ENCODE results near the gene SLC10A2. TPM values are rescaled to one million over a fixed set of nuclear protein-coding genes. Genes with fewer than 3 reads are reported as not detected.

The SLC10A2 gene
- total RNA-seq, 2 donors from 2014 or later: not detected

GRCh38 chr13:103002279-103002678 lies 63.9 kb downstream of the SLC10A2 start:
- intact Hi-C loops (cut with DNase I): no loop called here
- DNase-seq (no peak), ATAC-seq (no peak)
- no peaks in the 10 kb centered on the region for H3K4me1 ChIP-seq
- 9 to 14% methylated on average over 1 of the region's 1 CpG for WGBS, 2 donors
- no peak for TF ChIP-seq CTCF (IDR thresholded peaks at IDR 0.05)
- no peak for TF ChIP-seq POLR2A (IDR thresholded peaks at IDR 0.05)
- H3K36me3 ChIP-seq (replicated peaks in 1 of 2; ENCODE audit: insufficient read depth in 1 of 2, low read depth in 2 of 2): no peaks in the 10 kb centered on the region
- H3K27ac ChIP-seq: no peak overlapping the region
- no peaks in the 10 kb centered on the region for H3K27me3 ChIP-seq
- no peaks in the 10 kb centered on the region for H3K9me3 ChIP-seq
- H3K4me3 ChIP-seq: no peak overlapping the region

- H3K27ac ChIP-seq: no peak overlapping the region
- DNase-seq (no peak), ATAC-seq (no peak)
- H3K27me3 ChIP-seq: no peaks in the 10 kb centered on the region
- H3K4me3 ChIP-seq: no peak overlapping the region
- 53 to 58% methylated on average over 3 of the region's 3 CpGs for WGBS, 2 donors
- TF ChIP-seq CTCF (IDR thresholded peaks at IDR 0.05) (no peak), POLR2A (IDR thresholded peaks at IDR 0.05) (no peak)
- intact Hi-C loops (cut with DNase I): no loop called here
- H3K9me3 ChIP-seq: peaks cover 0 to 5% (median 0%) of the 10 kb centered on the region in 3 donors
- no peaks in the 10 kb centered on the region for H3K36me3 ChIP-seq (replicated peaks in 1 of 2; ENCODE audit: insufficient read depth in 1 of 2, low read depth in 2 of 2)
- no peaks in the 10 kb centered on the region for H3K4me1 ChIP-seq
Observed at GRCh38 chr13:103000157-103000556, 66.1 kb downstream of the SLC10A2 start.

- Histone ChIP-seq H3K27me3 (no peaks in the 10 kb centered on the region), H3K4me3 (no peak overlapping the region)
- TF ChIP-seq CTCF (IDR thresholded peaks at IDR 0.05): no peak
- no peak for TF ChIP-seq POLR2A (IDR thresholded peaks at IDR 0.05)
Observed at GRCh38 chr13:102999499-102999898, 66.7 kb downstream of the SLC10A2 start.

More at GRCh38 chr13:102999499-102999898, 66.7 kb downstream of the SLC10A2 start:
- Histone ChIP-seq H3K36me3 (replicated peaks in 1 of 2; ENCODE audit: insufficient read depth in 1 of 2, low read depth in 2 of 2) (no peaks in the 10 kb centered on the region), H3K4me1 (no peaks in the 10 kb centered on the region), H3K9me3 (peaks cover 0 to 7% (median 0%) of the 10 kb centered on the region in 3 donors), H3K27ac (no peak overlapping the region)
- ATAC-seq: no peak
- 18 to 25% methylated on average over 2 of the region's 2 CpGs for WGBS, 2 donors
- intact Hi-C loops (cut with DNase I): no loop called here
- DNase-seq: no peak

Other genes starting within 250 kb of the SLC10A2 start
- gene ERCC5, start 220.4 kb downstream of the SLC10A2 start, total RNA-seq: 10 to 100 TPM; 31.9 to 42.8 TPM

Data from body of pancreas (tissue), 4 donors.